Heart left ventricle (tissue), 16 donors: Measurements from ENCODE around the gene NAPEPLD. TPM values are rescaled to one million over a fixed set of nuclear protein-coding genes. Genes with fewer than 3 reads are reported as not detected.
"Not testable (repeated sequence)": the region's sequence is repeated elsewhere in the genome, so short reads cannot be mapped to it uniquely, and the experiment has no call there.

Source experiments
- ATAC-seq, 4 donors: fragments of 200-7000 bp; cut with Tn5 transposase; one replicate each; pipeline ENCODE4 v1.9.1; 2020 to 2022; ENCODE audit warnings: moderate library complexity in 4 of 4, mild to moderate bottlenecking in 3 of 4, moderate number of reproducible peaks in 1 of 4
- DNase-seq, 5 donors: peaks; one replicate each; pipeline ENCODE4 v3.0.0-alpha.2; 2020
- H3K27ac ChIP-seq, 12 donors: fragments of 200-600 bp; sonication (generic) in 4 of 12; one replicate each; pipeline versions ENCODE4 v1.5.0 to v1.8.0; 2016 to 2022; ENCODE audit warnings: mild to moderate bottlenecking in 2 of 12
- H3K27me3 ChIP-seq, 9 donors: fragments of 200-600 bp; sonication (generic) in 2 of 9; one replicate each; pipeline versions ENCODE4 v1.5.1 to v1.8.0; 2016 to 2022; ENCODE audit warnings: mild to moderate bottlenecking in 3 of 9
- H3K36me3 ChIP-seq, 9 donors: fragments of 200-600 bp; sonication (generic) in 2 of 9; one replicate each; pipeline versions ENCODE4 v1.5.0 to v1.8.0; 2018 to 2022; ENCODE audit warnings: mild to moderate bottlenecking in 2 of 9
- H3K4me1 ChIP-seq, 12 donors: fragments of 200-600 bp; sonication (generic) in 4 of 12; one replicate each; pipeline versions ENCODE4 v1.5.0 to v1.8.0; 2016 to 2022; ENCODE audit warnings: mild to moderate bottlenecking in 3 of 12
- H3K4me3 ChIP-seq, 12 donors: fragments of 200-600 bp; sonication (generic) in 4 of 12; one replicate each; pipeline versions ENCODE4 v1.5.0 to v1.8.0; 2017 to 2022; ENCODE audit warnings: mild to moderate bottlenecking in 9 of 12, moderate library complexity in 4 of 12
- H3K9me3 ChIP-seq, 12 donors: fragments of 200-600 bp; sonication (generic) in 4 of 12; one replicate each; pipeline versions ENCODE4 v1.5.0 to v1.8.0; 2016 to 2022; ENCODE audit warnings: mild to moderate bottlenecking in 1 of 12
- POLR2A ChIP-seq, 2 donors: fragments of 450-650 bp; IDR thresholded peaks; one replicate each; pipeline ENCODE4 v1.6.1; 2017; ENCODE audit warnings: antibody characterized with exemption in 2 of 2, mild to moderate bottlenecking in 2 of 2, moderate library complexity in 2 of 2
- WGBS, 4 donors: extraction: QIAGEN DNeasy Blood & Tissue Kit in 2 of 4; methylation state at CpG; one replicate each; pipeline versions ENCODE4 v1.1.5 to v1.1.7; 2013 to 2018; 5-methylcytosine and 5-hydroxymethylcytosine counted together
- intact Hi-C, 10 donors: fragments of 100-400 bp; cut with DNase I; formaldehyde crosslinking; loops; one replicate each; pipeline versions ENCODE4 v1.11.1 to v1.14.2; 2022
- polyA plus RNA-seq, 2 donors: library from polyadenylated mRNA; stranded (reverse); fragments of 200-250 nt; gene quantifications; one replicate each; pipeline ENCODE4 v1.2.3, GENCODE V29; 2013
- total RNA-seq, 9 donors: library from RNA; depleted of rRNA in 2 of 9; stranded (reverse); fragments of >200 nt in 2 of 9; fragmentation: NEBNext Ultra II Directional in 3 of 9; extraction: Animal tissue kit (Norgen Biotek cat#: 25700) in 3 of 9; gene quantifications; one replicate each; pipeline versions ENCODE4 v1.1.0 to v1.2.4, GENCODE V29; 2016 to 2023
- TF ChIP-seq, protein P1 (sequence below), 12 donors: fragments of 200-600 bp; sonication (generic) in 4 of 12; IDR thresholded peaks; one replicate each; pipeline versions ENCODE4 v1.5.0 to v1.8.0; 2018 to 2022; ENCODE audit warnings: antibody characterized with exemption in 12 of 12, mild to moderate bottlenecking in 5 of 12
- donor health status: ischemic (EF 13 %, LVEDD 7.1; RV severe dilation, severe dysfunction).
- donor health status: healthy with polysubstance abuse.
- donor health status: DM: no; HTN: yes; CAD: no.
- donor health status: DM: no; HTN: no; CAD: no.
- donor health status: ischemic (EF 25% LVEDD 6.9; RV normal size, moderate dysfunction).
- donor health status: ischemic (EF 25% LVEDD 5.7; RV mildly dilated, moderate dysfunction).
- donor health status: healthy.
- donor health status: DM: yes; HTN: yes; CAD: no.
- donor health status: ischemic (EF 35%, LVEDD 5.7; RV mildly dilated, moderate dysfunction).
- donor health status: nonischemic (EF 11% LVEDD 7.7; RV severe dilation, severe dysfunction).
- donor health status: DM: yes; HTN: yes; CAD: no.
- donor health status: PGD.
- donor health status: ischemic (EF 29% LVEDD 5.4; RV normal size, mild dysfunction).
- donor health status: nonischemic (EF 23%, LVEDD 6.1; RV moderate dilation, normal function).

The NAPEPLD gene
- total and polyA plus RNA-seq, 11 donors, result 3.3 to 12.8 (median 7.8) TPM

DNA sequence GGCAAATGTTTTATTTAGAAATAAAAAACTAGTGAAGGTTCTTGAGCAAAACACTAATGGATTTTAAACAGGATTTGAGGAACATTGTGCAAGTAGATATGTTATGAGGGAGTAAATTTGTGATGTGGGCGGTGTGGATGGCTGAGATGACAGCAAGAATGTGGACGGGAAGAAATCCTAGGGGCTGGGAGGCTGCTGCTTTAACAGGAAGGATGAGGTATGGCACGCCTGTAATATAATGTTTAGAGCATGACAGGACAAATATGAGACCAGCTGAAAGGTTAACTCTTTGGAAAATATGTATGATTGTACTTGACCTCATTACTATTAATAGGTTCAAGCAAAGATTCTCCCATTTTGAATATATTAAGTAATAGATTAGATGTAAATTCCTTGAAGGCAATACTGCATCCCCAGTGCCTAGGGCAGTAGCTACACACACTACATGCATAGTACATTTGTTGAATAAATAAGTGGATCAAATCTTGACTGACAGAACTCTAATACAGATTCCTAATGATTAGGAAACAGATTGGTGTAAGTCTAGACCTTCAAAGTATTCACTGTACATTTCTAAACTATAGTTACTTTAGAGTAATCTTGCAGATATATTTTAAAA, 13.2 kb upstream of the NAPEPLD start:
- ATAC-seq, H3K27ac ChIP-seq, H3K9me3 ChIP-seq, H3K4me1 ChIP-seq, H3K36me3 ChIP-seq, H3K27me3 ChIP-seq, H3K4me3 ChIP-seq, DNase-seq, intact Hi-C loops: not testable (repeated sequence)
- 68 to 85% (median 70%) methylated on average over 3 of the region's 3 CpGs for WGBS, 4 donors

DNA sequence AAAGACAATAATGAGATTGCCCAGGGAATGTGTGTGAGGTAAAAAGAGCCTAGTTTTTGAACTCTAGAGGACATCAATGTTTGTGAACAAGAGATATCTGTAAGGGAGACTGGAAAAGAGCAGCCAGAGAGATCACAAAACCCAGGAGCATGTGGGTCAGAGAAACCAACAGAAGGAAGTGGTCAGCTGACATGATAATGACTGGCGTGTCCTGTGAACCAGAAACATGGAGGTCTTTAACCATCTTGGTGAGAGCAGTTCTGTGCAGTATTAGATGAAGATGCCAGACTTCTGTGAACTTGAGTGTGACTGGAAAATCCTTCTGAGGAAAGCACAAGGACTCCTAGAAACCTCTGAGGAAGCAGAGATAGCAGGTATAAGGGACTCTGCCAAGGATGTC, 10.2 kb upstream of the NAPEPLD start:
- H3K9me3 ChIP-seq, H3K4me3 ChIP-seq, intact Hi-C loops, DNase-seq, H3K36me3 ChIP-seq, H3K4me1 ChIP-seq, H3K27ac ChIP-seq, ATAC-seq, H3K27me3 ChIP-seq: not testable (repeated sequence)
- 65 to 88% (median 77%) methylated on average over 1 of the region's 1 CpG for WGBS, 4 donors

DNA sequence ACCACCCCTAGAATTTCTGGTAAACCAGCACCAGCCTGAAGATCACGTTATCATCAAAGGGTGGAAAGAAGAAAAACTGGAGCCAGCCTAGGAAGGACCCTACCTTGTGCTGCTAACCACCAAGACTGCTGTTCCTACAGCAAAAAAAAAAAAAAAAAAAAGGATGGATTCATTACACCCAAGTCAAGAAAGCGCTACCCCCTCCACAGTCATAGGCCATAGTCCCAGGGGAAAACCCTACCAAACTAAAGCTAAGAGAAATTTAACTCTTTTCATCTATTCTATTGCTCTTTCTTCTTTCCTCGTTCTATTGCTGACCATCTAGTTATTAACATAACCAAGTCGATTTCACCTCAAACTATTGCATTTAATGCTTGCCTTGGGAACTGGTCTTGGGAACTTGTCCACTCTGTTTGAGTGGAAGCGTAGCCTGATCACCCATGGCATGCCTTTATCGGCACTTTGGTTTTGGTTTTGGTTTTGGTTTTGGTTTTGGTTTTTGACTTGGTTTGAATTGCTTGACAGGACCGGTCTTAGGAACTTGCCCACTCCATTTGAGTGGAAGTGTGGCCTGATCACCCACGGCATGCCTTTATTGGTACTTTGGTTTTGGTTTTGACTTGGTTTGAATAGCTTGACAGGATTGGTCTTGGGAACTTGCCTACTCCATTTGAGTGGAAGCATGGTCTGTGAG, 6.6 kb upstream of the NAPEPLD start:
- H3K9me3 ChIP-seq, H3K27me3 ChIP-seq, DNase-seq, intact Hi-C loops, ATAC-seq, H3K36me3 ChIP-seq, H3K4me1 ChIP-seq, H3K27ac ChIP-seq: not testable (repeated sequence)
- 93 to 95% (median 94%) methylated on average over 8 of the region's 8 CpGs for WGBS, 4 donors
- peak overlapping the region in 1 of 12 donors; percentile 25 for H3K4me3 ChIP-seq

DNA sequence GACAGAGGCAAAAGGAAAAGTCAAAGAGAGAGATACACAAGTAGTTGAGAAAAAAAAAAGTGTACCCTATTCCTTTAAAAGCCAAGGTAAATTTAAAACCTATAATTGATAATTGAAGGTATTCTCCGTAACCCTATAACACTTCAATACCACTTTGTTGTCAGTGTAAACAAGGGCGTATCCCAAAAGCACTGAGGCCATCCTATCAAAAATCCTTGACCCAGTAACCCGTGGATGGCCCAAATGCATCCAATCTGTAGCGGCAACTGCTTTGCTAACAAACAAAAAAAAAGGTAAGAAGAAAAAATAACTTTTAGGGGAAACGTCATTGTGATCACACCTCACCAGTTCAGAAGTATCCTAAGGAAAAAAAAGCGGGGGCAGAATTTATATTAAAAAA, 5.1 kb upstream of the NAPEPLD start:
- no peak for ATAC-seq
- DNase-seq, result no peak
- Histone ChIP-seq H3K36me3 (no peaks in the 10 kb centered on the region), H3K27me3 (no peaks in the 10 kb centered on the region), H3K9me3 (no peaks in the 10 kb centered on the region), H3K27ac (no peak overlapping the region), H3K4me1 (peaks cover 0 to 5% (median 0%) of the 10 kb centered on the region in 12 donors), H3K4me3 (no peak overlapping the region)
- intact Hi-C loops, result no loop called here
- TF ChIP-seq POLR2A (IDR thresholded peaks at IDR 0.05), result no peak
- TF ChIP-seq, protein P1, sequence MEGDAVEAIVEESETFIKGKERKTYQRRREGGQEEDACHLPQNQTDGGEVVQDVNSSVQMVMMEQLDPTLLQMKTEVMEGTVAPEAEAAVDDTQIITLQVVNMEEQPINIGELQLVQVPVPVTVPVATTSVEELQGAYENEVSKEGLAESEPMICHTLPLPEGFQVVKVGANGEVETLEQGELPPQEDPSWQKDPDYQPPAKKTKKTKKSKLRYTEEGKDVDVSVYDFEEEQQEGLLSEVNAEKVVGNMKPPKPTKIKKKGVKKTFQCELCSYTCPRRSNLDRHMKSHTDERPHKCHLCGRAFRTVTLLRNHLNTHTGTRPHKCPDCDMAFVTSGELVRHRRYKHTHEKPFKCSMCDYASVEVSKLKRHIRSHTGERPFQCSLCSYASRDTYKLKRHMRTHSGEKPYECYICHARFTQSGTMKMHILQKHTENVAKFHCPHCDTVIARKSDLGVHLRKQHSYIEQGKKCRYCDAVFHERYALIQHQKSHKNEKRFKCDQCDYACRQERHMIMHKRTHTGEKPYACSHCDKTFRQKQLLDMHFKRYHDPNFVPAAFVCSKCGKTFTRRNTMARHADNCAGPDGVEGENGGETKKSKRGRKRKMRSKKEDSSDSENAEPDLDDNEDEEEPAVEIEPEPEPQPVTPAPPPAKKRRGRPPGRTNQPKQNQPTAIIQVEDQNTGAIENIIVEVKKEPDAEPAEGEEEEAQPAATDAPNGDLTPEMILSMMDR (IDR thresholded peaks at IDR 0.05), result no peak
- WGBS, 4 donors, result 83 to 93% (median 90%) methylated on average over 6 of the region's 6 CpGs

DNA sequence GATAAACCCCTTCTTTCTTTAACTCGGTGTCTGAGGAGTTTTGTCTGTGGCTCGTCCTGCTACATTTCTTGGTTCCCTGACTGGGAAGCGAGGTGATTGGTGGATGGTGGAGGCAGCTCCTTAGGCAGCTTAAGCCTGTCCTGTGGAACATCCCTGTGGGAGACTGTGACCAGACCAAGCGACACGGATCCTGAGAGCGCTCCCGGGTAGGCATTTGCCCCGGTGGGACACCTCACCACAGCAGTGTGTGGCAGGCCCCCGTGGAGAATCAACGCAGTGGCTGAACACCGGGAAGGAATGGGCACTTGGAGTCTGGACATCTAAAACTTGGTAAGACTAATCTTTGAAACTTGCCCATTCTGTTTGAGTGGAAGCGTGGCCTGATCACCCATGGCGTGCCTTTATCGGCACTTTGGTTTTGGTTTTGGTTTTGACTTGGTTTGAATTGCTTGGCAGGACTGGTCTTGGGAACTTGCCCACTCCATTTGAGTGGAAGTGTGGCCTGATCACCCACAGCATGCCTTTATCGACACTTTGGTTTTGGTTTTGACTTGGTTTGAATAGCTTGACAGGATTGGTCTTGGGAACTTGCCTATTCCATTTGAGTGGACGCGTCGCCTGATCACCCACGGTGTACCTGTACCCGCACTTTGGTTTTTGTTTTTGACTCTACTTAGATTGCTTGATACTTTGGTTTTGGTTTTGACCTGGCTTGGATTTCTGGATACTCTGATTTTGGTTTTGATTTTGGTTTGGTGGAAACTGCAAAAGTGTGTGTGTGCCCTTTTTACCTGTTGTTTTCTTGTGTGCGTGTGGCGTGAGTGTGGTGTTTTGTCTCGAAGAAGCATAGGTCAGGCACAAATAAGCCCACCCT, 4.1 kb upstream of the NAPEPLD start:
- H3K4me3 ChIP-seq, ATAC-seq, DNase-seq, H3K27ac ChIP-seq, H3K36me3 ChIP-seq, H3K9me3 ChIP-seq, intact Hi-C loops, H3K27me3 ChIP-seq, H3K4me1 ChIP-seq: not testable (repeated sequence)
- 95 to 97% (median 96%) methylated on average over 21 to 23 of the region's 23 CpGs for WGBS, 4 donors

DNA sequence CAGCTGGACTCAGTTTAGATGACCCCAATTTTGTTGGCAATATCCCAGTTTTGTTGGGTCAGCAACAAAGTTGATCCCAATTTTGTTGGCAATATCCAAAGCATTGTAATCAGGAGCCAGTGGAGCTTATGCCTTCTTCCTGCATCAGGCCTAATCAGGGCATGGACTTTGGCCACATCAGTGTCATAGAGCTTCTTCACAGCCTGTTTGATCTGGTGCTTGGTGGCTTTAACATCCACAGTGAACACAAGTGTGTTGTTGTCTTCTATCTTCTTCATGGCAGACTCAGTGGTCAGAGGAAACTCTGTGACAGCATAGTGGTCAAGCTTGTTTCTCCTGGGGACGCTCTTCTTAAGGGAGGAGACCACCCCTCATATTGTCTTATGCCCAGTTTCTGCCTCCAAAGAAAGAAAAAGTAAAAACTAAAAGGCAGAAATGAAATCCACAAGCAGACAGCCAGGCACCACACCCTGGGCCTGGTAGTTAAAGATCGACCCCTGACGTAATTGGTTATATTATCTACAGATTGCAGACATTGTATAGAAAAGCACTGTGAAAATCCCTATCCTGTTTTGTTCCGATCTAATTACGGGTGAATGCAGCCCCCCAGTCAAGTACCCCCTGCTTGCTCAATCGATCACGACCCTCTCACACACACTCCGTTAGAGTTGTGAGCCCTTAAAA, 3.2 kb upstream of the NAPEPLD start:
- ATAC-seq, H3K27me3 ChIP-seq, H3K36me3 ChIP-seq, H3K27ac ChIP-seq, DNase-seq, H3K9me3 ChIP-seq, H3K4me3 ChIP-seq, intact Hi-C loops: not testable (repeated sequence)
- H3K4me1 ChIP-seq, result peaks cover 0 to 17% (median 8%) of the 10 kb centered on the region in 12 donors
- WGBS, 4 donors, result 86 to 94% (median 92%) methylated on average over 8 of the region's 8 CpGs
